ENCODE measurements around the gene STARD3. TPM values are rescaled to one million over a fixed set of nuclear protein-coding genes. Genes with fewer than 3 reads are reported as not detected.

Gene STARD3
- total and polyA plus RNA-seq, 12 donors = 38.6 to 220 (median 93.6) TPM

DNA sequence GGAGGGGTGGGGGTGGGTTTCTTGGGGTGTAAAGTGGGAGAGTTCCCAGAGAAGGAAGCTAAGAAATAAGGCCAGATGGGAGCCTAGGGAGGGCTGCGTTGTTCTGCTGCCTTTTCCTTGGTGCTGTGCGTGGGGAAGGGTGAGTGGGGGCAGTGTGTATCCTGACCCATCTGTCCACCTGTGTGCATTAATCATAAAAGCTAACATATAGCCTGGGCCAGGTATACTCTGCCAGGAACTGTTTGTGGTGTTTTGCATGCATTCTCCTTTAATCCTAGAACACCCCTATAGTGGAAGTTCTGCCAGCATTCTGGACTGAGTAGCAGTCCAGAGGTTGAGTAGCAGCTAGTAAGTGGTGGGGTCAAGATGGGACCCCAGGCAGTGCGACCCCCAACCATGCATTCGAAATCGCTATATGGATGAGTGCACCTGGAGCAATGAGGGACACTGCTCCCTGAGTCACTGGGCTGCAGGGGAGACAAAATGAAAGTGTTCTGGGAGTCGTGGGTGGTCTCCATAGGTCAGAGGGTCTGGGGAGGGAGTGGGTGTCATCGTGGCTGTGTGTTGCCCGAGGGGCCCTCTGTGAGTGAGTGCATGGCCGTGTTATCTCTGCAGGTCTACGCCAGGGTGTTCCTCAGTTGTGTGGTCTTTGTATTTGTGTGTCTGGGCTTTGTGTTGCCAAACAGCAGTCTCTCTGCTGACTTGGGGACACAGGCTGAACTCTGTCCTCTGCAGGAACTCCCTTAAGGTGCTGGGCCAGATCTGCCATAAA, 64.3 kb downstream of the STARD3 start:
- Histone ChIP-seq H3K9me3 (replicated peaks in 1 of 3) (no peaks in the 10 kb centered on the region), H3K27ac (peak overlapping the region in 1 of 5 donors; percentile 73), H3K36me3 (replicated peaks in 1 of 2) (no peaks in the 10 kb centered on the region), H3K27me3 (peaks cover 16% of the 10 kb centered on the region), H3K4me1 (replicated peaks in 1 of 2) (no peaks in the 10 kb centered on the region), H3K4me3 (peak overlapping the region in 1 of 4 donors; percentile 62)
- WGBS, 4 donors = 44 to 56% (median 51%) methylated on average over 10 of the region's 10 CpGs
- intact Hi-C loops (cut with DNase I) = no loop called here
- TF ChIP-seq POLR2A (IDR thresholded peaks at IDR 0.05) = no peak
- TF ChIP-seq, protein P1, sequence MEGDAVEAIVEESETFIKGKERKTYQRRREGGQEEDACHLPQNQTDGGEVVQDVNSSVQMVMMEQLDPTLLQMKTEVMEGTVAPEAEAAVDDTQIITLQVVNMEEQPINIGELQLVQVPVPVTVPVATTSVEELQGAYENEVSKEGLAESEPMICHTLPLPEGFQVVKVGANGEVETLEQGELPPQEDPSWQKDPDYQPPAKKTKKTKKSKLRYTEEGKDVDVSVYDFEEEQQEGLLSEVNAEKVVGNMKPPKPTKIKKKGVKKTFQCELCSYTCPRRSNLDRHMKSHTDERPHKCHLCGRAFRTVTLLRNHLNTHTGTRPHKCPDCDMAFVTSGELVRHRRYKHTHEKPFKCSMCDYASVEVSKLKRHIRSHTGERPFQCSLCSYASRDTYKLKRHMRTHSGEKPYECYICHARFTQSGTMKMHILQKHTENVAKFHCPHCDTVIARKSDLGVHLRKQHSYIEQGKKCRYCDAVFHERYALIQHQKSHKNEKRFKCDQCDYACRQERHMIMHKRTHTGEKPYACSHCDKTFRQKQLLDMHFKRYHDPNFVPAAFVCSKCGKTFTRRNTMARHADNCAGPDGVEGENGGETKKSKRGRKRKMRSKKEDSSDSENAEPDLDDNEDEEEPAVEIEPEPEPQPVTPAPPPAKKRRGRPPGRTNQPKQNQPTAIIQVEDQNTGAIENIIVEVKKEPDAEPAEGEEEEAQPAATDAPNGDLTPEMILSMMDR (IDR thresholded peaks at IDR 0.05) = no peak
- DNase-seq = no peak

DNA sequence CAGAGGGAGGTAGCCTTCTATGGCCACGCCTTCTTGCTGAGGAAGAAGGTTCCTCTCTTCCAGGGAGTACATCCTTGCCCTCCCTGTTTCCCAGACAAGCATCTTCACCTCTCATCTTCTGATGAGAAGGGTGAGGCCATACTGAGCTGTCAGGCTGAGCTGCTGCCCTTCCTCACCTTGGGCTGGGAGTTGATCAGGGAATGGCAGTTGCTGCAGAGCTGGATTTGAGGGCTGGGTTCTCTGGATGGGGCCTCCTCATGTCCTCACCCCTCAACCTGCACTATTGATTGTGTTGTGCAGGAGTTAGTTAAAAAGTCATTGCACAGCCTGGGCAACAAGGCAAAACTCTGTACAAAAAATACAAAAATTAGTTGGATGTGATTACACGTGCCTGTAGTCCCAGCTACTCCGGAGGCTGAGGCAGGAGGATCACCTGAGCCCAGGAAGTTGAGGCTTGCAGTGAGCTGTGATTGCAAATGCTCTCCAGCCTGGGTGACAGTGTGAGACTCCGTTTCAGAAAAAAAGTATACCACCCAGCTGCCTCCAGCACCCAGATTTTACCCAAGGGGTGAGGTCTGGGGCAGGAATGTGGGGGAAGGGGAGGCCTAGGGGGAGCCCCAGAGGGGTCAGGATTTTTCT, 65.0 kb downstream of the STARD3 start:
- no peak for DNase-seq
- Histone ChIP-seq H3K27ac (no peak overlapping the region), H3K9me3 (replicated peaks in 1 of 3) (no peaks in the 10 kb centered on the region), H3K27me3 (peaks cover 16% of the 10 kb centered on the region), H3K36me3 (replicated peaks in 1 of 2) (no peaks in the 10 kb centered on the region), H3K4me1 (replicated peaks in 1 of 2) (no peaks in the 10 kb centered on the region), H3K4me3 (no peak overlapping the region)
- TF ChIP-seq, protein P1 (IDR thresholded peaks at IDR 0.05) = no peak
- no peak for TF ChIP-seq POLR2A (IDR thresholded peaks at IDR 0.05)
- 67 to 82% (median 75%) methylated on average over 4 of the region's 4 CpGs for WGBS, 4 donors
- intact Hi-C loops (cut with DNase I) = no loop called here

DNA sequence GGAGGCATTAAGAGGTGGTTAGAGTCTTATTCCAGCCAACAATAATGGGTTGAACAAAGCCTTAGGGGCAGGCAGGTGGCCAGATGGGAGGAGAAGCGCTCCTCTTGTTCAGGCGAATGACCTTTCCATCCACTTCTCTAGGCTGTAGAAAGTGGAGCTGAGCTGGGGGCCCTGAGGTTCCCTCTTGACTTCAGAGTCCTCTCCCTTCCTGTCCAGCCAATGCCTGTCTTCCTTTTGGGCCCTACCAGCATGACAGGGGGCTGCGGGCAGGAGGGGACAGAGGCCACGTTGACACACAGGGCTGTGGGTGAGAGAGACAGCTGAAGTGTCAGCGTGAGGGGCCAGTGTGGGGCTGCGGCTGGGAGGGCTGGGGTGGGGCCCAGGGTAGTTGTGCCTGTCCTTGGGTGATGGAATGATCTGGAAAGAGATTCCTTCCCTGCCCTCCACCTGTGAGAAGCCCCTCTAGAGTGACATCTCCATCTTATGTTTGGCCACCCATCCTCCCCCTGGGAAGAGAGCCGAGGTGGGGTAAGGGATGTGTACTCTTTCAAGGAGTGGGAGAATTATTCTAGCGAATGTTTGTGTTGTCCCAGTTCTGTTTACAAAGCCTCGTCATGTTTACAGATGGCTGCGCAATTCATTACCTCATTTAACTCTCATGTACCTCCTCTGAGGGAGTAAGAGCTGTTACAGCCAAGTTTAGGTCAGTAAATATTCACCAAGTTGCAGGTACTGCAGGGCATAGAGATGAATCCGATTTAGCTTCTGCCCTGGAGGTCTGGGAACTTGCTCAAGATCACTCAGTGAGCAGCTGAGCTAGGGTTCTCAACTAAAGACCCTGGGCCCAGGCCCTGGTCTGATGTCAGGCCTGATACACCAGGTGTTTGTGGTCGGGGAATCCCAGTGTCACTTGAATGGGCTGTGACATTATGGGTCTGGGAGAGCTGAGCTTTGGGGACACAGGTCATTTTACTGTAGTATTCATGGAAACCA, 66.3 kb downstream of the STARD3 start:
- TF ChIP-seq POLR2A (IDR thresholded peaks at IDR 0.05) = no peak
- TF ChIP-seq, protein P1 (IDR thresholded peaks at IDR 0.05) = no peak
- Histone ChIP-seq H3K4me3 (no peak overlapping the region), H3K36me3 (replicated peaks in 1 of 2) (no peaks in the 10 kb centered on the region), H3K4me1 (replicated peaks in 1 of 2) (no peaks in the 10 kb centered on the region), H3K9me3 (replicated peaks in 1 of 3) (no peaks in the 10 kb centered on the region), H3K27ac (peak overlapping the region in 1 of 5 donors; percentile 6), H3K27me3 (peaks cover 16% of the 10 kb centered on the region)
- DNase-seq = no peak
- WGBS, 4 donors = 63 to 69% (median 66%) methylated on average over 9 to 12 of the region's 12 CpGs
- intact Hi-C loops (cut with DNase I) = no loop called here

DNA sequence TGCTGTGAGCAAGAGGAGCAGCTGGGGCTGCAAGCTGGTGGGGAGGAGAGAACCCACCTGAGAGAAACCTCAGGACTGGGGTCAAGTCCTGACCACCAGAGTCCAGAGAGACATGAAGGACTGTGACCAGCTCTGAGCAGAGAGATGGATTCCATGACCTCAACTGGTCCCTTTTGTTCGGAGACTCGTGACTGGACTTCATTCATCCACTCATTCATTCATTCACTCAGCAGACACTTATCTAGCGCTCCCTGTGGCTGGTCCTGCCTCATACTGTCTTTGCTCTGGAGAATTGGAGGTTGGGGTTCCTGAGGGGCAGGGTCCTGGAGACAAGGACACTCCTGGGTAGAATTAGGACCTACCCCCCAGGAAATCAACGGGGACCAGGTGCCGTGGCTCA, 67.0 kb downstream of the STARD3 start:
- Histone ChIP-seq H3K4me1 (replicated peaks in 1 of 2) (no peaks in the 10 kb centered on the region), H3K9me3 (replicated peaks in 1 of 3) (no peaks in the 10 kb centered on the region), H3K36me3 (replicated peaks in 1 of 2) (no peaks in the 10 kb centered on the region), H3K27ac (no peak overlapping the region), H3K27me3 (peaks cover 15% of the 10 kb centered on the region), H3K4me3 (no peak overlapping the region)
- WGBS, 4 donors = 76 to 96% (median 80%) methylated on average over 3 to 5 of the region's 5 CpGs
- no peak for TF ChIP-seq POLR2A (IDR thresholded peaks at IDR 0.05)
- DNase-seq = no peak
- intact Hi-C loops (cut with DNase I) = no loop called here
